HL-60 (cell line): ENCODE data around the gene KLHDC4.

Experiments
- GABPA ChIP-seq: IDR thresholded peaks from 2 replicates; pipeline ENCODE4 v1.6.1; 2012; ENCODE audit warnings: low read depth
- REST ChIP-seq: IDR thresholded peaks from 2 replicates; pipeline ENCODE4 v1.6.1; 2012; ENCODE audit warnings: low read depth; ENCODE audit not compliant: insufficient replicate concordance
- TF ChIP-seq, protein P1 (sequence below): IDR thresholded peaks from one replicate; pipeline ENCODE4 v1.5.1; 2011; ENCODE audit warnings: low read length, control low read depth, inconsistent platforms; ENCODE audit not compliant: insufficient read depth

DNA sequence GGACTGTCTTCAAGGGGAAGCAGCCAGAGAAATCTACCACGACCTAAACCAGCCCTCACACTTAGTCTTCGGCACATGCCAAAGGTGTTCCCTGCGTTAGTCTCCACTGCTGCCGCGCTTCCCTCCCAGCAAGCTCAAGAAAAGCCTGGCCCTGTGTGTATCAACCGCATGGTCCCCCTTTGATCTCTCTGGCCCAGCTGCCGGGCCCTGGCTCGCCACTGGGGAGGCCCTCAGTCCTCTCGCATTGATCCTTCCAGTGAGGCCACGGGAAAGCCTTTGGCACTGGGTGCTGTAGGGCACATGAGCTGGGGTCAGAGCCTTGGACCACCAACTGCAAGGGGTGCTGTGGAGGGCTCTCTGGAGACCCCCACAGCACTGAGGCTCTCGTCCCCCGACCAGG lies 29.6 kb upstream of the KLHDC4 start:
- TF ChIP-seq, protein P1, sequence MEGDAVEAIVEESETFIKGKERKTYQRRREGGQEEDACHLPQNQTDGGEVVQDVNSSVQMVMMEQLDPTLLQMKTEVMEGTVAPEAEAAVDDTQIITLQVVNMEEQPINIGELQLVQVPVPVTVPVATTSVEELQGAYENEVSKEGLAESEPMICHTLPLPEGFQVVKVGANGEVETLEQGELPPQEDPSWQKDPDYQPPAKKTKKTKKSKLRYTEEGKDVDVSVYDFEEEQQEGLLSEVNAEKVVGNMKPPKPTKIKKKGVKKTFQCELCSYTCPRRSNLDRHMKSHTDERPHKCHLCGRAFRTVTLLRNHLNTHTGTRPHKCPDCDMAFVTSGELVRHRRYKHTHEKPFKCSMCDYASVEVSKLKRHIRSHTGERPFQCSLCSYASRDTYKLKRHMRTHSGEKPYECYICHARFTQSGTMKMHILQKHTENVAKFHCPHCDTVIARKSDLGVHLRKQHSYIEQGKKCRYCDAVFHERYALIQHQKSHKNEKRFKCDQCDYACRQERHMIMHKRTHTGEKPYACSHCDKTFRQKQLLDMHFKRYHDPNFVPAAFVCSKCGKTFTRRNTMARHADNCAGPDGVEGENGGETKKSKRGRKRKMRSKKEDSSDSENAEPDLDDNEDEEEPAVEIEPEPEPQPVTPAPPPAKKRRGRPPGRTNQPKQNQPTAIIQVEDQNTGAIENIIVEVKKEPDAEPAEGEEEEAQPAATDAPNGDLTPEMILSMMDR = no peak
- no peak for TF ChIP-seq REST
- no peak for TF ChIP-seq GABPA
